Myometrial cell (primary cell): ENCODE measurements around the gene FCN3. TPM values are rescaled to one million over a fixed set of nuclear protein-coding genes. Genes with fewer than 3 reads are reported as not detected.

Experiments
- total RNA-seq: library from RNA; depleted of rRNA; stranded (reverse); fragments of >200 nt; gene quantifications from 2 replicates; pipeline ENCODE4 v1.2.3, GENCODE V29; 2015

Gene FCN3
- total RNA-seq, result not detected in 2 replicates

GRCh38 chr1:27374362-27375086 is at the start of gene FCN3:
Gene FCN3 (minus strand): TSS chr1:27374824. CDS start chr1:27374818, 6 bp downstream.

GRCh38 chr1:27392096-27392777 is 17.6 kb upstream of the FCN3 start, which contains the start of gene GPR3:
Gene GPR3 (plus strand): TSS chr1:27392622. CDS start chr1:27393799, 1,177 bp downstream.

GRCh38 chr1:27383039-27383605 is 8.5 kb upstream of the FCN3 start, which contains the start of gene CD164L2:
Gene CD164L2 (minus strand): TSS chr1:27383333. CDS start chr1:27383239, 94 bp downstream.

GRCh38 chr1:27366411-27367159 is 8.0 kb downstream of the FCN3 start, which contains the start of gene MAP3K6:
Gene MAP3K6 (minus strand): TSS chr1:27366961. CDS start chr1:27366597, 364 bp downstream.

GRCh38 chr1:27341525-27342252 is 32.9 kb downstream of the FCN3 start, which contains the start of gene SYTL1:
Gene SYTL1 (plus strand): TSS chr1:27342022. CDS start chr1:27345335, 3,313 bp downstream.

GRCh38 chr1:27321813-27322568 is 52.6 kb downstream of the FCN3 start, which contains the start of gene TMEM222:
Gene TMEM222 (plus strand): TSS chr1:27322163. CDS start chr1:27322198, 35 bp downstream.

Other genes starting within 250 kb of the FCN3 start
- gene SLC9A1, start 219.7 kb downstream of the FCN3 start, total RNA-seq, result 11.5 and 16.5 TPM in 2 replicates
- gene WDTC1, start 140.2 kb downstream of the FCN3 start, total RNA-seq, result 23.0 and 24.5 TPM in 2 replicates
- gene TMEM222, start 52.7 kb downstream of the FCN3 start, total RNA-seq, result 27.6 and 32.3 TPM in 2 replicates
- gene SYTL1, start 32.8 kb downstream of the FCN3 start, total RNA-seq, result 2.8 TPM in 1 of 2 replicates, not detected in the other
- 21.4 and 34.9 TPM in 2 replicates for gene MAP3K6, start 7.9 kb downstream of the FCN3 start, total RNA-seq
- gene CD164L2, start 8.5 kb upstream of the FCN3 start, total RNA-seq, result not detected in 2 replicates
- 0.18 and 0.86 TPM in 2 replicates for gene GPR3, start 17.8 kb upstream of the FCN3 start, total RNA-seq
- gene WASF2, start 115.3 kb upstream of the FCN3 start, total RNA-seq, result 21.9 and 26.4 TPM in 2 replicates
- 7.8 and 9.2 TPM in 2 replicates for gene AHDC1, start 229.3 kb upstream of the FCN3 start, total RNA-seq